Smooth muscle cell (in vitro differentiated cells): ENCODE results near the gene GPR82. TPM values are rescaled to one million over a fixed set of nuclear protein-coding genes. Genes with fewer than 3 reads are reported as not detected.
"Not testable (repeated sequence)": the region's sequence is repeated elsewhere in the genome, so short reads cannot be mapped to it uniquely, and the experiment has no call there.

Experiments
- DNase-seq: peaks from one replicate; lab custom pipeline; 2025; ENCODE audit not compliant: unreplicated experiment; lab: John Stamatoyannopoulos, UW
- H2AFZ ChIP-seq: fragments of 200-600 bp; sonication (generic); 2 replicates; pipeline ENCODE4 v1.6.0; 2016; ENCODE audit warnings: antibody characterized with exemption, low read depth, mild to moderate bottlenecking
- H3F3A ChIP-seq: fragments of 200-600 bp; sonication (generic); 2 replicates; pipeline ENCODE4 v1.6.0; 2017; ENCODE audit warnings: antibody characterized with exemption, low read depth
- H3K27ac ChIP-seq: fragments of 200-600 bp; sonication (generic); 2 replicates; pipeline ENCODE4 v1.5.1; 2016; ENCODE audit warnings: low read depth, mild to moderate bottlenecking
- H3K27me3 ChIP-seq: fragments of 200-600 bp; sonication (generic); 2 replicates; pipeline ENCODE4 v1.6.1; 2016; ENCODE audit warnings: low read depth, mild to moderate bottlenecking
- H3K36me3 ChIP-seq: fragments of 200-600 bp; sonication (generic); 2 replicates; pipeline ENCODE4 v1.5.1; 2016; ENCODE audit warnings: low read depth
- H3K4me1 ChIP-seq: fragments of 200-600 bp; sonication (generic); 2 replicates; pipeline ENCODE4 v1.5.1; 2016; ENCODE audit warnings: low read depth
- H3K4me2 ChIP-seq: fragments of 200-600 bp; sonication (generic); 2 replicates; pipeline ENCODE4 v1.6.0; 2016; ENCODE audit warnings: mild to moderate bottlenecking
- H3K4me3 ChIP-seq: fragments of 200-600 bp; sonication (generic); 2 replicates; pipeline ENCODE4 v1.5.1; 2016; ENCODE audit warnings: mild to moderate bottlenecking
- H3K79me2 ChIP-seq: fragments of 200-600 bp; sonication (generic); 2 replicates; pipeline ENCODE4 v1.6.0; 2016; ENCODE audit warnings: low read depth, mild to moderate bottlenecking
- H3K9ac ChIP-seq: fragments of 200-600 bp; sonication (generic); 2 replicates; pipeline ENCODE4 v1.6.0; 2016; ENCODE audit warnings: low read depth
- H3K9me3 ChIP-seq: fragments of 200-600 bp; sonication (generic); replicated peaks from 2 replicates; pipeline ENCODE4 v1.5.1; 2016; ENCODE audit warnings: low read depth
- H4K20me1 ChIP-seq: fragments of 200-600 bp; sonication (generic); 2 replicates; pipeline ENCODE4 v1.6.0; 2016; ENCODE audit warnings: low read depth
- WGBS: methylation state at CpG from one replicate; pipeline ENCODE4 v1.1.7; 2016; ENCODE audit warnings: low lambda C conversion rate; 5-methylcytosine and 5-hydroxymethylcytosine counted together
- polyA plus RNA-seq: library from polyadenylated mRNA; unstranded; fragments of >200 nt; fragmentation: Nextera tagmentation; extraction: Ambion mirVana; gene quantifications from 2 replicates; pipeline ENCODE4 v1.2.1, GENCODE V29; 2016
- total RNA-seq: library from RNA; depleted of rRNA; stranded (reverse); fragments of >200 nt; gene quantifications from 2 replicates; pipeline ENCODE4 v1.2.3, GENCODE V29; 2014
- TF ChIP-seq, protein P1 (sequence below): fragments of 200-600 bp; sonication (generic); IDR thresholded peaks from 2 replicates; pipeline ENCODE4 v1.5.1; 2017; ENCODE audit warnings: borderline replicate concordance, mild to moderate bottlenecking, antibody characterized with exemption; ENCODE audit not compliant: insufficient read depth, poor library complexity, severe bottlenecking

GPR82 gene
- total and polyA plus RNA-seq, 2 experiments from 2014 or later: 0.11 TPM; not detected in 1

DNA sequence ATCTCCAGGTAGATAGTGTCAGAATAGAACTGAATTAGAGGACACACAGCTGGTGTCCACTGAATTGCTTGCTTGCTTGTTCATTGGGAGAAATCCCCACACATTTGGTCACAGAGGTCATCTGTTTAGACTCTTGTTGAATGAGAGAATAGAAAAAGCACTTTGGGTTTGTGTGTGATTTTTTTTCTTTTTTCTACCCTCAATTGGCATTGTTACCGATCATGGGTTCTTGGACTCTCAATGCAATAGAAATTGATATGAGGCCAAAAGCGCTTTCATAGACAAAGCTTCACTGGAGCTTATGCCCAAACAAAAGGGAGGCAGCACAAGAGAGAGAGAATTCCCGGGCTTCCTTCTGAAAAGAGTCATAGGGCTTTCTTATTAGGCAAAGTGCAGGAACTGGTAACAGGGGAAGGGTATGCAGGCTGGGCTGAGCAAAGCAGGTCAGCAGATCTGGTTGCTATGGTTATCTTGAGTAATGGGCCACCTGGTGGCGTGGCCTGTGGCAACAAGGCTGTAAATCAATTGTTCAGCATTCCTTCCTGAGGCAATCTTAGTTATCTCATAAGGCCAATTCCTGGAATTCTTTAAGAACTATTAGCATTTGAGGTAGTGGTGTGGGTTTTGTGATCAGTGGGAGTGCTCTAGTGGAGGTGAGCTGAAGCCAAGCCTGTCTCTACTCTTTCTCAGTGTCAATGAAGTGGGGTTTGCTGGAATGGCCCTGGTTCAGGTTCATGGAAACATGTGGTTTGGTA, 5.3 kb upstream of the GPR82 start:
- 61% methylated on average over 4 of the region's 4 CpGs for WGBS
- Histone ChIP-seq H3K9ac (no peak overlapping the region), H3F3A (no peaks in the 10 kb centered on the region), H3K4me1 (peaks cover 23% of the 10 kb centered on the region), H3K79me2 (no peaks in the 10 kb centered on the region), H3K36me3 (no peaks in the 10 kb centered on the region), H3K4me3 (no peak overlapping the region), H3K27ac (peak overlapping the region; percentile 59), H3K4me2 (no peak overlapping the region), H2AFZ (no peak overlapping the region), H4K20me1 (no peaks in the 10 kb centered on the region), H3K9me3 (no peaks in the 10 kb centered on the region), H3K27me3 (no peaks in the 10 kb centered on the region)
- DNase-seq: no peak
- TF ChIP-seq, protein P1, sequence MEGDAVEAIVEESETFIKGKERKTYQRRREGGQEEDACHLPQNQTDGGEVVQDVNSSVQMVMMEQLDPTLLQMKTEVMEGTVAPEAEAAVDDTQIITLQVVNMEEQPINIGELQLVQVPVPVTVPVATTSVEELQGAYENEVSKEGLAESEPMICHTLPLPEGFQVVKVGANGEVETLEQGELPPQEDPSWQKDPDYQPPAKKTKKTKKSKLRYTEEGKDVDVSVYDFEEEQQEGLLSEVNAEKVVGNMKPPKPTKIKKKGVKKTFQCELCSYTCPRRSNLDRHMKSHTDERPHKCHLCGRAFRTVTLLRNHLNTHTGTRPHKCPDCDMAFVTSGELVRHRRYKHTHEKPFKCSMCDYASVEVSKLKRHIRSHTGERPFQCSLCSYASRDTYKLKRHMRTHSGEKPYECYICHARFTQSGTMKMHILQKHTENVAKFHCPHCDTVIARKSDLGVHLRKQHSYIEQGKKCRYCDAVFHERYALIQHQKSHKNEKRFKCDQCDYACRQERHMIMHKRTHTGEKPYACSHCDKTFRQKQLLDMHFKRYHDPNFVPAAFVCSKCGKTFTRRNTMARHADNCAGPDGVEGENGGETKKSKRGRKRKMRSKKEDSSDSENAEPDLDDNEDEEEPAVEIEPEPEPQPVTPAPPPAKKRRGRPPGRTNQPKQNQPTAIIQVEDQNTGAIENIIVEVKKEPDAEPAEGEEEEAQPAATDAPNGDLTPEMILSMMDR: no peak

DNA sequence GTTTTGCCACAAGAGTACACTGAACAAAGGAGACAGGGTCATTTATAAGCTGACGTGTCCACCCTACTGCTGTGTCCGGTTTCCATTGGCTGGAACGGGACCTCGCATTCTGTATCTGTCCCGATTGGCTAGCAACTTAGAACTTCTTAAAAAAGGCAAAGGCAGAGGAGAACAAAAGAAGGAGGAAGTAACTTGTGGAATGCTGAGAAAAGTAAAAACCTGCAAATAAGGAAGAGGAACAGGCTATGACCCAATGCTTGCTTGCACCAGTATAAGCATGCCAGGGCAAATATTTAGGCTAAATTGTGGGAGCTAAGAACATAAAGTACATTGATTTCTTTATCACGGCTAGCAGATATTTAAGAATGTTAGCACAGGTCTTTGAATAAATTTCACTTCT, 4.4 kb upstream of the GPR82 start:
- not testable (repeated sequence) for H3K9ac ChIP-seq, H3K36me3 ChIP-seq, H3K79me2 ChIP-seq, H3F3A ChIP-seq, H3K9me3 ChIP-seq, H3K4me3 ChIP-seq, H2AFZ ChIP-seq, H4K20me1 ChIP-seq, DNase-seq, H3K27me3 ChIP-seq
- 80% methylated on average over 6 of the region's 6 CpGs for WGBS
- peak overlapping the region; percentile 74 for H3K27ac ChIP-seq
- peak overlapping the region; percentile 19 for H3K4me2 ChIP-seq
- H3K4me1 ChIP-seq: peaks cover 23% of the 10 kb centered on the region

DNA sequence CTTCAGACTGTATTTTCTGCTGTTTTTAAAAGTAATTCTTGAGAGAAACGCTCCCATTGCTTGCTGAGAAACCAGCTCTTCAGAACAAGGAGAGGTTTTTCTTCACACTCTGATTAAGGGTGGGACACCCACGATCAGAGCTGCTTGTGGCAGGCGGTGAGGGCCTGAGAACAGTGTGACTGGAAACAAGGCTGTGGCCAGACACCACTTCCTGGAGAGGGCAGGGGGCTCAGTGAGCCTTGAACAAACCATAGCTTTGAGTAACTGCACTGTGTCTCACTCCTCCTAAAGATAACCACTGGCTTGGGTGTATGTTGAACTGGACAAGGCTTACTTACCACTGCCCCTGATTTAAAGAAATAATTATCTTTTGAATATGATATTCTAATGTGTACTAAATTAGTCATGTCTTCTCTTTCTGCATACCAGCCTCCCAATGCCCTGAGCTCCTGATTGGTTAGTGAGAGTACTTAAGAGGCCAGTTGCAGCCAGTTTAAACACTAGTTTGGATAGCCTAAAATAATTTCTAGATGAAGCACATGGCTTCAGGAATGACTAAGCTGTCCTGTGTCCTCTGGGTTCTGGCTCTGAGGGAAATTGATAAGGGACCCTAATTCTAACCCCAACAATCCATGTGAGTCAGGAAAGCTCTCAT, 3.7 kb upstream of the GPR82 start:
- H3K9ac ChIP-seq: no peak overlapping the region
- H4K20me1 ChIP-seq: no peaks in the 10 kb centered on the region
- H3K9me3 ChIP-seq: no peaks in the 10 kb centered on the region
- no peaks in the 10 kb centered on the region for H3F3A ChIP-seq
- no peak overlapping the region for H2AFZ ChIP-seq
- H3K79me2 ChIP-seq: no peaks in the 10 kb centered on the region
- no peaks in the 10 kb centered on the region for H3K36me3 ChIP-seq
- H3K4me3 ChIP-seq: no peak overlapping the region
- WGBS: 24% methylated on average over 3 of the region's 3 CpGs
- no peaks in the 10 kb centered on the region for H3K27me3 ChIP-seq
- peaks cover 23% of the 10 kb centered on the region for H3K4me1 ChIP-seq
- H3K27ac ChIP-seq: peak overlapping the region; percentile 74
- peak overlapping the region; percentile 19 for H3K4me2 ChIP-seq
- no peak for DNase-seq
- TF ChIP-seq, protein P1: no peak

DNA sequence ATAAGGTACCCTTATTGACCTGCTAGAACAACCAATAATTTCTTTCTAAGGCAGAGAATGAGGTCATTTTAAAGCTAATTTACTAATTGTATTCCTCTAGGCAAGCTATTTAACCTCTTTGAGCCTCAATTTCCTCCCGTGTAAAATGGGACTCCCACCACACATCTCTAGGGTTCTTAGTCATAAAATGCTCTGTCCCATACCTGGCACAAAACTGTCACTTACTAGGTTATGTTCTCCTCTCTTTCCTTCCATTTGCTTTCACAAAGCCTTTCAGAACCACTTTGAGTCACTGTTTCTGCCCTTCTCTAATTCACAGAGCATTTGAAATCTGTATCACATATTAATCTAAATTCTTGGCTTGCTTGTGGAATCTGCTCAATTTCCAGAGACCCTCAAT, 2.4 kb upstream of the GPR82 start:
- Histone ChIP-seq H3K4me2 (no peak overlapping the region), H3F3A (no peaks in the 10 kb centered on the region), H3K4me3 (no peak overlapping the region), H3K9ac (no peak overlapping the region), H3K9me3 (no peaks in the 10 kb centered on the region), H4K20me1 (no peaks in the 10 kb centered on the region), H3K27me3 (no peaks in the 10 kb centered on the region), H3K4me1 (peaks cover 23% of the 10 kb centered on the region), H3K79me2 (no peaks in the 10 kb centered on the region), H2AFZ (no peak overlapping the region), H3K36me3 (no peaks in the 10 kb centered on the region), H3K27ac (no peak overlapping the region)
- WGBS: 68% methylated on average over 1 of the region's 1 CpG
- TF ChIP-seq, protein P1: no peak
- DNase-seq: no peak
